Myocyte (in vitro differentiated cells): ENCODE data around the gene STRADB. TPM values are rescaled to one million over a fixed set of nuclear protein-coding genes. Genes with fewer than 3 reads are reported as not detected.
"Not testable (repeated sequence)": the region's sequence is repeated elsewhere in the genome, so short reads cannot be mapped to it uniquely, and the experiment has no call there.

Experiments used
- DNase-seq: peaks from one replicate; pipeline ENCODE4 v3.0.0-alpha.2; 2012; ENCODE audit warnings: low read depth
- total RNA-seq: library from RNA; depleted of rRNA; stranded (reverse); fragments of >200 nt; gene quantifications from 2 replicates; pipeline ENCODE4 v1.2.3, GENCODE V29; 2014

STRADB gene
- total RNA-seq, 1 donor from 2014 or later = 219 TPM

DNA sequence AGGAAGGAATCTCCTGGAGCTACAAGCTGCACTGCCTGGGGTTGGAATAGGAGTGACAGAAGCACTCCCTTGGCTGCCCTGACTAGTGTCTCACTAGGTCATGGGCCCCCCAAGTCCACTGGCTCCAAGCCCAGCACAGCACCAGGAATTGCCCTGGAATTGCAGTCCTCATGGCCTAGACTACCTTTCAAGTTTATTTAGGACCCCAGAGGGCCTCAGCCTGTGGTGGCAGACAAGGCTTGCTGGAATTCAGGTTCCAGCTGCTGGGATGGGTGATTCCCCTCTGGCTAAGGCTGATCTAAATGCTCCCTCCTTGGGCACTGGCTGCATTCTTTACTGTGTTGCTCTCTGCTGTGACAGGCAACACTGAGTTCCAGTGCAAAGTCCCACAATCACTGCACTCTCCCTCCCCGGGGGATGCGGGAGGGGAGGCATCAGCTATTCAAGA, 14.0 kb downstream of the STRADB start:
- peak; percentile 89 for DNase-seq

DNA sequence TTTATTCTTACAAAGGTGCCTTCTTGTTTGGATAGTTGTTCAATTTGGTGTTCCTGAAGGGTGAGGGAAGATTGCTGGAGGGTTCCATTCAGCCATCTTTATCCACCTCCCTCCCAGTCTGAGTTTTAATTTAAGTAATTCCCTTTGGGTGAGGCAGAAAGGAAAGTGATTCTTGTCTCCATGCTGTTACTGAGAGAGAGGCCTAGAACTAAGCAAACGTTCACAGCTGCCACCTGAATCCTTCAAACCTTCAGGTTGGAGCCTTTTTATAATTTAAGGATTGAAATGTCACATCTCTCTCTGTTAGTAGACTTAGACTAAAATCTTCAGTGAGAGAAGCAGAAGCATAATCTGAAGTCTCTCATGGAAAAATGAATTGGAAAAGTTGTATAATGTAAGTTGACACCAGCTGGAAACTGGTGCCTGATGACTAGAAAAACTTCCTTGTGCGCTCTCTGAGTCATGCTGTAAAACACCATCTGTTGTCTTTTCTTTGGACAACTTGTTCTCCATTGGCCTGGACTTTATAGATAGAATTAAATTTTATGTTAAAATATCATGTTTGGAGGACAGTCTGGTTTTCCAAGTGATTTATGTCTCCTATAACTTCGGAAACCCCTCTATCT, 14.6 kb downstream of the STRADB start:
- DNase-seq = peak; percentile 91

DNA sequence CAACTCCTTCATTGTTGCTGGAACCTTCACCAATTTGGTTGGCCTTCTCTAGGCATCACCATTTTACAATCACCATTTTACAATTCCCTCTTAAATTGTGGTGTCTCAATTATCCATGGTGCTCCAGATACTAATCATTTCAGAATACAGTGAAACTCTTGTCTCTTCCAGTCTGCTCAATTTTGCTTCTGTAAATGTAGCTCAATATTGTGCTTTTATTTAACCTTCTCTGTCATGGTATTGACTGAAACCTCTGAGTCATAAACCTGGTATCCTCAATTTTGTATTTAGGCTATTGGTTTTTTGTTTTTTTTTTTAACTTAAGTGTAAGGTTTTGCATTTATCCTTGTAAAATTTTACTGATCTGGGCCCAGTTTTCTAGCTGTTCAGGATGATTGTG, 16.1 kb downstream of the STRADB start:
- no peak for DNase-seq

GRCh38 chr2:201470821-201471731, 19.5 kb downstream of the STRADB start:
- DNase-seq = peak; percentile 79

DNA sequence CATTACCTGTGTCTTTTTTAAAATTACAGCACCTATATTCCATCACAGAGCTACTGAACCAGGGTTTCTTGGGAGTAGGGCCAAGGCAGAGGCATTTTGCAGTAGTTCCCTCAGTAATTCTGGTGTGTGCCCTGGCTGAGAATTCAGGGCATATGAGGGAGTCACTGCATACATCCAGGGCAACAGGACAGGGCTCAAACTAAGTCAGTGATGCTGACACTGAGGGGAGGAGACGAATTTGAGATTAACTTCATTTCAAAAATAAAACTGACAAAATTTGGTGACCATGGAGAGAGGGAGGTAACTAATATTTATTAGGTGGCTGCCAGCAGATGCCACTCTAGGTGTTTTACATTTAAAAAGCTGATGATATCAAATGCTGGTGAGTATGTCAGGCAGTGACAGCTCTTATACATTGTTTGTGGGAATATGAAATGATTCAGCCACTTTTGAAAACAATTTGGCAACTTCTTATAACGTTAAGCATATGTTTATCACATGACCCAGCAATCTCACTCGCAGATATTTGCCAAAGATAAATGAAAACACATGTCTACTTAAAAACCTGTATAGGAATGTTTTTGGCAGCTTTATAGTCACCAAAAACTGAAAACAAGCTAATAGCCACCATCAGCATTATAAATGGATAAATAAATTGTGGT, 20.3 kb downstream of the STRADB start:
- DNase-seq = no peak

GRCh38 chr2:201472411-201472810, 20.9 kb downstream of the STRADB start:
- no peak for DNase-seq

- no peak for DNase-seq
Observed at GRCh38 chr2:201482543-201482942, 31.0 kb downstream of the STRADB start.

- DNase-seq = no peak
Observed at GRCh38 chr2:201483342-201483741, 31.8 kb downstream of the STRADB start.

DNA sequence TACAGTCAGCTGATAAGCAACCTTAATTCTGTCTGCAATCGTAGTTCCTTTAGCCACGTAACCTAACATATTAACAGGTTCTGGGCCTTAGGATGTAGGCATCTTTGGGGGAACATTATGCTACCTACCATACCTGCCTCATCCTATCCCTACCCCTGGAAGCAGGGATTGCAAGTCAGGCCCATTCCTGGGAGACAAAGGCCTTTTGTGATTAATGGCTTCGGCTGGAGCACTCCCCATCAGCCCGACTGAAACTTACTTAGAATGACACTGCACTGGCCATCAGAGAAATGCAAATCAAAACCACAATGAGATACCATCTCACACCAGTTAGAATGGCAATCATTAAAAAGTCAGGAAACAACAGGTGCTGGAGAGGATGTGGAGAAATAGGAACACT, 32.2 kb downstream of the STRADB start:
- DNase-seq = not testable (repeated sequence)

GRCh38 chr2:201484805-201485204, 33.3 kb downstream of the STRADB start:
- DNase-seq = no peak

DNA sequence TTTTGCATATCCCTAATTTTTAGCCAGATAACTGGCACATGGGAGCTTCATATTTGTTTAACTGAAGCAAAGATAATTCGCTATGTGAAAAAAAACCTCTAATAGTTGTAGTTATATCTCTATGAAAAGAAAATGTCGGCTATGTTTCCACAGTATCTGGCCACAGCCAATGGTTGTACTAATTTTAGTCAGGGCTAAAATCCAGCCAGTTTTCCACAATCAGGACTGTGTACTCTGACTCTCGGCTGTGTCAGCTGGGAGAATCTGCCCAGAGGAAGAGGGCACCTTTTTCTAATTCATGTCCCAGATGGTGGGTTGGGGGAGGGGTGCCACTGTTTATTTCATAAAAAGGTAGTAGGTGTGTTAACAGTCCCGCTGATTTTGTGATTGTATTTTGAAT, 38.8 kb downstream of the STRADB start:
- no peak for DNase-seq

- no peak for DNase-seq
Observed at GRCh38 chr2:201496785-201497184, 45.2 kb downstream of the STRADB start.

GRCh38 chr2:201500534-201500933, 49.0 kb downstream of the STRADB start:
- no peak for DNase-seq

DNA sequence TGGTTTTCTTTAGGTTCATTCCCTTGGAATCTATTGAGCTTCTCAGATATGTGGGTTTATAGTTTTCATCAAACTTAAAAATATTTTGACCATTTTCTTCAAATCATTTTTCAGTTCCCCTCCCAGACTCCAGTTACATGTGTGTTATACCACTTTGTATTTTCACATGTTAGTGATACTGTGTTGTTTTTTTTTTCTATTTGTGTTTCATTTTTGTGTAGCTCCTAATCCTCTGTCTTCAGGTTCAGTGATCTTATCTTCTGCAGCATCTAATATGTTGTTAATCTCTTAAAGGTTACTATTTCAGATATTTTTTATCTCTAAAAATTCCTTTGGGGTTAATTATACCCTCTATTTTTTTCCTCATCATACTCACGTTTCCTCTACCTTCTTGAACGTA, 51.2 kb downstream of the STRADB start:
- DNase-seq = no peak

GRCh38 chr2:201507725-201508124, 56.2 kb downstream of the STRADB start:
- DNase-seq = no peak

- no peak for DNase-seq
Observed at GRCh38 chr2:201513271-201513670, 61.7 kb downstream of the STRADB start.

- no peak for DNase-seq
Observed at GRCh38 chr2:201515573-201516246, 64.2 kb downstream of the STRADB start.

GRCh38 chr2:201517094-201517493, 65.6 kb downstream of the STRADB start:
- peak; percentile 30 for DNase-seq

GRCh38 chr2:201520201-201520600, 68.7 kb downstream of the STRADB start:
- DNase-seq = no peak

- DNase-seq = no peak
Observed at GRCh38 chr2:201522965-201523364, 71.4 kb downstream of the STRADB start.

- DNase-seq = no peak
Observed at GRCh38 chr2:201523506-201523905, 72.0 kb downstream of the STRADB start.
